H9 (cell line): ENCODE measurements around the gene PDS5A. TPM values are rescaled to one million over a fixed set of nuclear protein-coding genes. Genes with fewer than 3 reads are reported as not detected.

Experiments
- DNase-seq: peaks from one replicate; pipeline ENCODE4 v3.0.0-alpha.2; 2017
- H2AFZ ChIP-seq: one replicate; pipeline ENCODE4 v1.6.1; 2013; ENCODE audit warnings: mild to moderate bottlenecking, low read length, control low read depth, moderate library complexity
- H2AK5ac ChIP-seq: 2 replicates; pipeline ENCODE4 v1.6.1; 2013; ENCODE audit warnings: low read length, control low read depth, mixed read lengths; ENCODE audit not compliant: insufficient read length
- H2BK120ac ChIP-seq: one replicate; pipeline ENCODE4 v1.6.1; 2013; ENCODE audit warnings: low read depth, mild to moderate bottlenecking, low read length, control low read depth, inconsistent platforms; ENCODE audit not compliant: poor library complexity, severe bottlenecking
- H2BK12ac ChIP-seq: 2 replicates; pipeline ENCODE4 v1.6.1; 2013; ENCODE audit warnings: low read length, control low read depth, mixed read lengths, low read depth; ENCODE audit not compliant: insufficient read length
- H2BK15ac ChIP-seq: 2 replicates; pipeline ENCODE4 v1.6.1; 2013; ENCODE audit warnings: low read depth, low read length, control low read depth
- H2BK20ac ChIP-seq: one replicate; pipeline ENCODE4 v1.6.1; 2013; ENCODE audit warnings: low read depth, mild to moderate bottlenecking, low read length, control low read depth, inconsistent platforms; ENCODE audit not compliant: poor library complexity, severe bottlenecking
- H2BK5ac ChIP-seq: 2 replicates; pipeline ENCODE4 v1.6.1; 2013; ENCODE audit warnings: low read length, control low read depth, mixed read lengths; ENCODE audit not compliant: insufficient read length
- H3K14ac ChIP-seq: 2 replicates; pipeline ENCODE4 v1.6.1; 2013; ENCODE audit warnings: low read length, control low read depth; ENCODE audit not compliant: insufficient read depth
- H3K18ac ChIP-seq: 2 replicates; pipeline ENCODE4 v1.6.1; 2013; ENCODE audit warnings: low read depth, mild to moderate bottlenecking, mixed read lengths, low read length, control low read depth; ENCODE audit not compliant: insufficient read length
- H3K23ac ChIP-seq: 2 replicates; pipeline ENCODE4 v1.6.1; 2013; ENCODE audit warnings: low read length, control low read depth, mixed read lengths, low read depth; ENCODE audit not compliant: insufficient read length
- H3K23me2 ChIP-seq: 2 replicates; pipeline ENCODE4 v1.6.1; 2013; ENCODE audit warnings: low read depth, mild to moderate bottlenecking, mixed read lengths, low read length, control low read depth; ENCODE audit not compliant: insufficient read length, poor library complexity, severe bottlenecking
- H3K27ac ChIP-seq: 2 replicates; pipeline ENCODE4 v1.5.1; 2013; ENCODE audit warnings: low read length, control low read depth, mixed read lengths, low read depth; ENCODE audit not compliant: insufficient read length
- H3K27me3 ChIP-seq: 2 replicates; pipeline ENCODE4 v1.6.1; 2013; ENCODE audit warnings: low read length, control low read depth, inconsistent platforms; ENCODE audit not compliant: insufficient read depth
- H3K4ac ChIP-seq: 2 replicates; pipeline ENCODE4 v1.6.1; 2013; ENCODE audit warnings: low read depth, mild to moderate bottlenecking, control low read depth, inconsistent platforms, low read length, moderate library complexity
- H3K4me1 ChIP-seq: 2 replicates; pipeline ENCODE4 v1.6.1; 2013; ENCODE audit warnings: low read length, control low read depth, inconsistent platforms; ENCODE audit not compliant: insufficient read depth
- H3K4me2 ChIP-seq: 2 replicates; pipeline ENCODE4 v1.6.1; 2013; ENCODE audit warnings: low read length, control low read depth, mixed read lengths; ENCODE audit not compliant: insufficient read length, insufficient read depth
- H3K56ac ChIP-seq: 2 replicates; pipeline ENCODE4 v1.6.1; 2013; ENCODE audit warnings: low read depth, mild to moderate bottlenecking, mixed read lengths, low read length, control low read depth; ENCODE audit not compliant: insufficient read length
- H3K79me1 ChIP-seq: 2 replicates; pipeline ENCODE4 v1.6.1; 2013; ENCODE audit warnings: low read depth, mild to moderate bottlenecking, moderate library complexity, low read length, control low read depth, inconsistent platforms; ENCODE audit not compliant: insufficient read depth, poor library complexity, severe bottlenecking
- H3K79me2 ChIP-seq: 2 replicates; pipeline ENCODE4 v1.6.1; 2013; ENCODE audit warnings: low read length, control low read depth, inconsistent platforms; ENCODE audit not compliant: insufficient read depth
- H3K9ac ChIP-seq: 2 replicates; pipeline ENCODE4 v1.6.1; 2013; ENCODE audit warnings: low read length, control low read depth, mixed read lengths; ENCODE audit not compliant: insufficient read length; ENCODE audit errors: extremely low read depth
- H3K9me3 ChIP-seq: one replicate; pipeline ENCODE4 v1.6.1; 2013; ENCODE audit warnings: low read depth, low read length, inconsistent platforms; ENCODE audit not compliant: control insufficient read depth
- H3T11ph ChIP-seq: one replicate; pipeline ENCODE4 v1.6.1; 2013; ENCODE audit warnings: mild to moderate bottlenecking, low read length, control low read depth, inconsistent platforms
- H4K20me1 ChIP-seq: one replicate; pipeline ENCODE4 v1.6.1; 2013; ENCODE audit not compliant: control insufficient read depth, insufficient read length, insufficient read depth
- H4K5ac ChIP-seq: 2 replicates; pipeline ENCODE4 v1.6.1; 2013; ENCODE audit warnings: low read depth, mild to moderate bottlenecking, mixed read lengths, low read length, control low read depth; ENCODE audit not compliant: insufficient read length
- H4K8ac ChIP-seq: replicated peaks from 2 replicates; pipeline ENCODE4 v1.6.1; 2013; ENCODE audit warnings: low read length, control low read depth, mixed read lengths, low read depth; ENCODE audit not compliant: insufficient read length
- H4K91ac ChIP-seq: 2 replicates; pipeline ENCODE4 v1.6.1; 2013; ENCODE audit warnings: low read depth, mild to moderate bottlenecking, moderate library complexity, mixed read lengths, low read length, control low read depth; ENCODE audit not compliant: insufficient read length
- H3K27ac Mint-ChIP-seq, 3 experiments: 2 replicates in 2 of 3; 3 replicates in 1 of 3; pipeline ENCODE4 v1.8.0; 2020 to 2021; ENCODE audit warnings: mixed read lengths in 3 of 3, mild to moderate bottlenecking in 1 of 3, moderate library complexity in 1 of 3
- H3K27me3 Mint-ChIP-seq: 2 replicates; pipeline ENCODE4 v1.8.0; 2021; ENCODE audit warnings: low read depth, mild to moderate bottlenecking, moderate library complexity, mixed read lengths
- H3K36me3 Mint-ChIP-seq, 3 experiments: 2 replicates in 2 of 3; 3 replicates in 1 of 3; pipeline ENCODE4 v1.8.0; 2020 to 2021; ENCODE audit warnings: low read depth in 3 of 3, mixed read lengths in 3 of 3; ENCODE audit not compliant: insufficient read depth in 1 of 3
- H3K4me1 Mint-ChIP-seq, 2 experiments: 2 replicates each; pipeline ENCODE4 v1.8.0; 2020; ENCODE audit warnings: mixed read lengths in 2 of 2
- H3K4me3 Mint-ChIP-seq, 2 experiments: 2 replicates in 1 of 2; 3 replicates in 1 of 2; pipeline ENCODE4 v1.8.0; 2020 to 2021; ENCODE audit warnings: mild to moderate bottlenecking in 2 of 2, mixed read lengths in 2 of 2, moderate library complexity in 1 of 2
- H3K9me3 Mint-ChIP-seq, 2 experiments: 2 replicates in 1 of 2; 3 replicates in 1 of 2; pipeline ENCODE4 v1.8.0; 2020; ENCODE audit warnings: mild to moderate bottlenecking in 2 of 2, mixed read lengths in 2 of 2, moderate library complexity in 1 of 2
- WGBS: extraction: QIAGEN DNeasy Blood & Tissue Kit; methylation state at CpG from one replicate; pipeline ENCODE4 v1.1.7; 2013; ENCODE audit warnings: missing lambda C conversion rate, low lambda C conversion rate, mixed read lengths; ENCODE audit not compliant: insufficient read length; ENCODE audit errors: extremely low coverage; 5-methylcytosine and 5-hydroxymethylcytosine counted together
- total RNA-seq: library from RNA; stranded (reverse); gene quantifications from 2 replicates; pipeline ENCODE4 v1.2.1, GENCODE V29; 2021
- TF ChIP-seq, protein P1 (sequence below): fragments of 200-600 bp; sonication (generic); conservative IDR thresholded peaks from 3 replicates; pipeline ENCODE4 v1.8.0; 2021; ENCODE audit warnings: antibody characterized with exemption, mild to moderate bottlenecking

Gene PDS5A
- total RNA-seq, 1 experiment from 2014 or later = 65.4 TPM

DNA sequence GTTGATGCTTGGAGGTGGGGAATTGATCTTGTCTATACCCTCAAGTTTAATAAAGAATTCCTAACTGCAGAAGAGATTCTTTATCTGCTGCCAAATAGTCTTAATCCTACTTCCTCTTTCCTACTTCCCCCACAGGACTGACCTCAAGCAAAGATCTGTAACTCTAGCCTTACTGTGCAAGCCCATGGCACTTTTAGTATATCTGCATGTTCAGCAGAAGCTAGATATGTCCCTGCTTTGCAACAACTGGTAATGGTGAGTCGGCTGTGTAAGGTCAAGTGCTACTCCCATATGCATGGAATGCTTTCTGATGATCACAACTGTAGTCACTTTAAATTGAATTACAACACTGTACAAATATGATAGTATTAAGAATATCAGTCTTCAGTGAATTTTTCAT lies 26.3 kb upstream of the PDS5A start:
- Histone ChIP-seq H4K20me1 (no peaks in the 10 kb centered on the region), H2AFZ (no peak overlapping the region), H2BK120ac (no peak overlapping the region), H3K27me3 (no peaks in the 10 kb centered on the region), H2BK5ac (no peak overlapping the region), H3K14ac (no peak overlapping the region), H3K27ac (no peak overlapping the region), H3K79me1 (no peaks in the 10 kb centered on the region), H3T11ph (no peak overlapping the region), H3K56ac (no peak overlapping the region), H2BK20ac (no peak overlapping the region), H3K23me2 (no peaks in the 10 kb centered on the region), H3K9me3 (no peaks in the 10 kb centered on the region), H2BK15ac (no peak overlapping the region), H3K4me1 (no peaks in the 10 kb centered on the region), H3K9ac (no peak overlapping the region), H3K4ac (no peak overlapping the region), H2AK5ac (no peak overlapping the region), H3K18ac (no peak overlapping the region), H4K8ac (no peak overlapping the region), H3K79me2 (no peaks in the 10 kb centered on the region), H2BK12ac (no peak overlapping the region), H4K91ac (no peak overlapping the region), H3K23ac (no peak overlapping the region), H4K5ac (no peak overlapping the region), H3K4me2 (no peak overlapping the region)
- peaks cover 0 to 2% of the 10 kb centered on the region in 2 experiments; a peak in 1 of 4 replicates for H3K4me1 Mint-ChIP-seq
- no peak overlapping the region for H3K27ac Mint-ChIP-seq
- DNase-seq = no peak
- H3K9me3 Mint-ChIP-seq = peaks cover 7% of the 10 kb centered on the region in 2 experiments; a peak in 4 of 5 replicates
- no CpG with 5 or more reads among the region's 1 CpG for WGBS
- no peak overlapping the region for H3K4me3 Mint-ChIP-seq
- TF ChIP-seq, protein P1, sequence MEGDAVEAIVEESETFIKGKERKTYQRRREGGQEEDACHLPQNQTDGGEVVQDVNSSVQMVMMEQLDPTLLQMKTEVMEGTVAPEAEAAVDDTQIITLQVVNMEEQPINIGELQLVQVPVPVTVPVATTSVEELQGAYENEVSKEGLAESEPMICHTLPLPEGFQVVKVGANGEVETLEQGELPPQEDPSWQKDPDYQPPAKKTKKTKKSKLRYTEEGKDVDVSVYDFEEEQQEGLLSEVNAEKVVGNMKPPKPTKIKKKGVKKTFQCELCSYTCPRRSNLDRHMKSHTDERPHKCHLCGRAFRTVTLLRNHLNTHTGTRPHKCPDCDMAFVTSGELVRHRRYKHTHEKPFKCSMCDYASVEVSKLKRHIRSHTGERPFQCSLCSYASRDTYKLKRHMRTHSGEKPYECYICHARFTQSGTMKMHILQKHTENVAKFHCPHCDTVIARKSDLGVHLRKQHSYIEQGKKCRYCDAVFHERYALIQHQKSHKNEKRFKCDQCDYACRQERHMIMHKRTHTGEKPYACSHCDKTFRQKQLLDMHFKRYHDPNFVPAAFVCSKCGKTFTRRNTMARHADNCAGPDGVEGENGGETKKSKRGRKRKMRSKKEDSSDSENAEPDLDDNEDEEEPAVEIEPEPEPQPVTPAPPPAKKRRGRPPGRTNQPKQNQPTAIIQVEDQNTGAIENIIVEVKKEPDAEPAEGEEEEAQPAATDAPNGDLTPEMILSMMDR = no peak
- no peaks in the 10 kb centered on the region; a peak in 1 of 7 replicates for H3K36me3 Mint-ChIP-seq
- H3K27me3 Mint-ChIP-seq = no peaks in the 10 kb centered on the region
